ENCODE measurements around the gene EML2. TPM values are rescaled to one million over a fixed set of nuclear protein-coding genes. Genes with fewer than 3 reads are reported as not detected.

Gene EML2
- total and polyA plus RNA-seq, 10 of the 15 experiments (the other 5 are each of a cell fraction or from before 2014, with no cell fraction given), result 1.6 to 64.0 (median 27.5) TPM

DNA sequence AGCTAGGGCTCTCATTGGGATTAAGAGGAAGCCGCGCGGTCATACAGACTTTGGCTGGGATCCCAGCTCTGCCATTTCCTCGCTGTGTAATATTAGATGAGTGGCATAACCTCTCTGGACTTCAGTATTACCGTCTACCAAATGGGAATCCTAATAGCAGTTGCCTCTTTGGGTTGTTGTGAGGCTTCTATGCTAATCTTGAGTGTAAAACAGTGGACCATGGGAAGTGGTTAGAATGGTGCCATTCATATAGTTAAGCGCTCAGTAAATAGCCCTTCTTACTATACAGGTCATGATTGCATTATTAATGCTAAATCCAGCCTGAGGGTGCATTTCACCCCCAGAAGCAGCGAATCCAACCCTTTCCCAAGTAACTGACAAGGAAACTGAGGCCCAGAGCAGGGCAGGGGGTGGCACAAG lies 54.0 kb downstream of the EML2 start:
- H3K4me2 ChIP-seq (ENCODE audit: control insufficient read depth, insufficient read depth), result peak overlapping the region; percentile 95
- H2AFZ ChIP-seq (ENCODE audit: control insufficient read depth, low read depth, low read length), result peak overlapping the region; percentile 96
- SMC1A ChIA-PET (ENCODE audit: uncharacterized antibody, unreplicated experiment), result interaction anchor here (0.8 to 2.4 kb wide), 5 partner anchors 13 to 91 kb away, joined by 3 to 7 read pairs (median 3); no protein-coding TSS in a partner anchor
- H3K27me3 ChIP-seq (replicated peaks in 1 of 2; ENCODE audit: control insufficient read depth in 2 of 2, insufficient read depth in 2 of 2, low read length in 1 of 2), result no peaks in the 10 kb centered on the region
- H4K20me1 ChIP-seq (ENCODE audit: control insufficient read depth, insufficient read depth), result no peaks in the 10 kb centered on the region
- RAD21 ChIA-PET (ENCODE audit: unreplicated experiment), result interaction anchor here (1.9 kb wide), 1 partner anchor 57 kb away, joined by 18 read pairs; no protein-coding TSS in a partner anchor
- peak overlapping the region; percentile 85 for H3K27ac ChIP-seq (ENCODE audit: control insufficient read depth, insufficient read depth)
- in situ Hi-C loops (cut with MboI), result no loop called here
- no peak for DNase-seq (ENCODE audit: low read depth, low spot score)
- POLR2A ChIA-PET, result interaction anchor here (0.5 to 1.6 kb wide), 4 partner anchors 57 to 83 kb away, joined by 3 to 5 read pairs (median 4); partner anchors contain the start of gene GIPR
- peak; percentile 6 for ATAC-seq
- CTCF ChIA-PET, result interaction anchor here (0.6 to 1.2 kb wide), 3 partner anchors 57 to 74 kb away, joined by 3 to 11 read pairs (median 3); no protein-coding TSS in a partner anchor
- H3K36me3 ChIP-seq (ENCODE audit: control insufficient read depth in 2 of 2, insufficient read depth in 2 of 2, low read length in 1 of 2), result no peaks in the 10 kb centered on the region
- H3K9ac ChIP-seq (ENCODE audit: control insufficient read depth, insufficient read depth, low read length), result peak overlapping the region; percentile 72
- TSS peak; percentile 99 for BruUV-seq (replicated peaks)
- peak overlapping the region; percentile 56 for H3K4me3 ChIP-seq
- peaks cover 15% of the 10 kb centered on the region for H3K79me2 ChIP-seq (ENCODE audit: control insufficient read depth, insufficient read depth, low read length)
- TF ChIP-seq ZNF217 (IDR thresholded peaks at IDR 0.05), result peak; percentile 94
- TF ChIP-seq TCF3 (IDR thresholded peaks at IDR 0.05; ENCODE audit: borderline replicate concordance, insufficient read depth, low read depth, low read length), result no peak
- TF ChIP-seq, protein P1, sequence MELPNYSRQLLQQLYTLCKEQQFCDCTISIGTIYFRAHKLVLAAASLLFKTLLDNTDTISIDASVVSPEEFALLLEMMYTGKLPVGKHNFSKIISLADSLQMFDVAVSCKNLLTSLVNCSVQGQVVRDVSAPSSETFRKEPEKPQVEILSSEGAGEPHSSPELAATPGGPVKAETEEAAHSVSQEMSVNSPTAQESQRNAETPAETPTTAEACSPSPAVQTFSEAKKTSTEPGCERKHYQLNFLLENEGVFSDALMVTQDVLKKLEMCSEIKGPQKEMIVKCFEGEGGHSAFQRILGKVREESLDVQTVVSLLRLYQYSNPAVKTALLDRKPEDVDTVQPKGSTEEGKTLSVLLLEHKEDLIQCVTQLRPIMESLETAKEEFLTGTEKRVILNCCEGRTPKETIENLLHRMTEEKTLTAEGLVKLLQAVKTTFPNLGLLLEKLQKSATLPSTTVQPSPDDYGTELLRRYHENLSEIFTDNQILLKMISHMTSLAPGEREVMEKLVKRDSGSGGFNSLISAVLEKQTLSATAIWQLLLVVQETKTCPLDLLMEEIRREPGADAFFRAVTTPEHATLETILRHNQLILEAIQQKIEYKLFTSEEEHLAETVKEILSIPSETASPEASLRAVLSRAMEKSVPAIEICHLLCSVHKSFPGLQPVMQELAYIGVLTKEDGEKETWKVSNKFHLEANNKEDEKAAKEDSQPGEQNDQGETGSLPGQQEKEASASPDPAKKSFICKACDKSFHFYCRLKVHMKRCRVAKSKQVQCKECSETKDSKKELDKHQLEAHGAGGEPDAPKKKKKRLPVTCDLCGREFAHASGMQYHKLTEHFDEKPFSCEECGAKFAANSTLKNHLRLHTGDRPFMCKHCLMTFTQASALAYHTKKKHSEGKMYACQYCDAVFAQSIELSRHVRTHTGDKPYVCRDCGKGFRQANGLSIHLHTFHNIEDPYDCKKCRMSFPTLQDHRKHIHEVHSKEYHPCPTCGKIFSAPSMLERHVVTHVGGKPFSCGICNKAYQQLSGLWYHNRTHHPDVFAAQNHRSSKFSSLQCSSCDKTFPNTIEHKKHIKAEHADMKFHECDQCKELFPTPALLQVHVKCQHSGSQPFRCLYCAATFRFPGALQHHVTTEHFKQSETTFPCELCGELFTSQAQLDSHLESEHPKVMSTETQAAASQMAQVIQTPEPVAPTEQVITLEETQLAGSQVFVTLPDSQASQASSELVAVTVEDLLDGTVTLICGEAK (IDR thresholded peaks at IDR 0.05; ENCODE audit: borderline replicate concordance), result 0 out of 2 replicates have a peak, but pooled peaks have one; percentile 16
- TF ChIP-seq ZNF207 (IDR thresholded peaks at IDR 0.05; ENCODE audit: borderline replicate concordance), result 0 out of 2 replicates have a peak, but pooled peaks have one; percentile 72
- TF ChIP-seq CHD1 (IDR thresholded peaks at IDR 0.05; ENCODE audit: low read depth, low read length), result no peak
- TF ChIP-seq, protein P2, sequence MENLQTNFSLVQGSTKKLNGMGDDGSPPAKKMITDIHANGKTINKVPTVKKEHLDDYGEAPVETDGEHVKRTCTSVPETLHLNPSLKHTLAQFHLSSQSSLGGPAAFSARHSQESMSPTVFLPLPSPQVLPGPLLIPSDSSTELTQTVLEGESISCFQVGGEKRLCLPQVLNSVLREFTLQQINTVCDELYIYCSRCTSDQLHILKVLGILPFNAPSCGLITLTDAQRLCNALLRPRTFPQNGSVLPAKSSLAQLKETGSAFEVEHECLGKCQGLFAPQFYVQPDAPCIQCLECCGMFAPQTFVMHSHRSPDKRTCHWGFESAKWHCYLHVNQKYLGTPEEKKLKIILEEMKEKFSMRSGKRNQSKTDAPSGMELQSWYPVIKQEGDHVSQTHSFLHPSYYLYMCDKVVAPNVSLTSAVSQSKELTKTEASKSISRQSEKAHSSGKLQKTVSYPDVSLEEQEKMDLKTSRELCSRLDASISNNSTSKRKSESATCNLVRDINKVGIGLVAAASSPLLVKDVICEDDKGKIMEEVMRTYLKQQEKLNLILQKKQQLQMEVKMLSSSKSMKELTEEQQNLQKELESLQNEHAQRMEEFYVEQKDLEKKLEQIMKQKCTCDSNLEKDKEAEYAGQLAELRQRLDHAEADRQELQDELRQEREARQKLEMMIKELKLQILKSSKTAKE (IDR thresholded peaks at IDR 0.05; ENCODE audit: low read depth, poor library complexity, severe bottlenecking), result peak; percentile 11
- TF ChIP-seq SMARCA5 (IDR thresholded peaks at IDR 0.05), result peak; percentile 97
- TF ChIP-seq, protein P3, sequence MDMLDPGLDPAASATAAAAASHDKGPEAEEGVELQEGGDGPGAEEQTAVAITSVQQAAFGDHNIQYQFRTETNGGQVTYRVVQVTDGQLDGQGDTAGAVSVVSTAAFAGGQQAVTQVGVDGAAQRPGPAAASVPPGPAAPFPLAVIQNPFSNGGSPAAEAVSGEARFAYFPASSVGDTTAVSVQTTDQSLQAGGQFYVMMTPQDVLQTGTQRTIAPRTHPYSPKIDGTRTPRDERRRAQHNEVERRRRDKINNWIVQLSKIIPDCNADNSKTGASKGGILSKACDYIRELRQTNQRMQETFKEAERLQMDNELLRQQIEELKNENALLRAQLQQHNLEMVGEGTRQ (IDR thresholded peaks at IDR 0.05; ENCODE audit: borderline replicate concordance, low read depth, low read length), result no peak
- no peak for TF ChIP-seq ETV6 (conservative IDR thresholded peaks at IDR 0.05 in 1 of 2, IDR thresholded peaks at IDR 0.05 in 1 of 2; ENCODE audit: borderline replicate concordance in 1 of 2, low read depth in 1 of 2)
- TF ChIP-seq SREBF1 (IDR thresholded peaks at IDR 0.05; ENCODE audit: low read length), result no peak
- no peak for FAIRE-seq
- intact Hi-C loops (cut with micrococcal nuclease; ENCODE audit: unreplicated experiment), result no loop called here
- WGBS (ENCODE audit: insufficient coverage, insufficient replicate concordance, low lambda C conversion rate, missing lambda C conversion rate), result 19% methylated on average over 7 of the region's 7 CpGs
- H3K9me3 ChIP-seq (replicated peaks; ENCODE audit: control insufficient read depth, insufficient read depth, low read length), result no peaks in the 10 kb centered on the region
- H3K4me1 ChIP-seq (ENCODE audit: control insufficient read depth, insufficient read depth, low read length), result peaks cover 6% of the 10 kb centered on the region; the same call in 1 of the 2 replicates

Data from GM12878 (cell line).